MM.1S (cell line): Measurements from ENCODE around the gene CSH1.
"Not testable (repeated sequence)": the region's sequence is repeated elsewhere in the genome, so short reads cannot be mapped to it uniquely, and the experiment has no call there.

ENCODE experiments used
- DNase-seq: peaks from one replicate; pipeline ENCODE4 v3.0.0-alpha.2; 2015
- H2AFZ ChIP-seq: fragments of 300-600 bp; sonication (generic); 2 replicates; pipeline ENCODE4 v1.6.0; 2016; ENCODE audit warnings: antibody characterized with exemption, low read length
- H3F3A ChIP-seq: fragments of 300-600 bp; sonication (generic); 2 replicates; pipeline ENCODE4 v1.6.1; 2016; ENCODE audit warnings: mild to moderate bottlenecking, antibody characterized with exemption, low read length, moderate library complexity, mixed read lengths; ENCODE audit not compliant: insufficient read depth
- H3K27ac ChIP-seq: fragments of 300-600 bp; sonication (generic); 2 replicates; pipeline ENCODE4 v1.5.1; 2016; ENCODE audit warnings: mild to moderate bottlenecking, low read length
- H3K27me3 ChIP-seq: fragments of 300-600 bp; sonication (generic); replicated peaks from 2 replicates; pipeline ENCODE4 v1.6.0; 2016; ENCODE audit warnings: low read length; ENCODE audit not compliant: insufficient read depth
- H3K36me3 ChIP-seq: fragments of 300-600 bp; sonication (generic); replicated peaks from 2 replicates; pipeline ENCODE4 v1.6.1; 2016; ENCODE audit warnings: mild to moderate bottlenecking, low read length, mixed read lengths; ENCODE audit not compliant: insufficient read depth
- H3K4me1 ChIP-seq: fragments of 300-600 bp; sonication (generic); 2 replicates; pipeline ENCODE4 v1.6.1; 2016; ENCODE audit warnings: low read length, mixed read lengths
- H3K4me2 ChIP-seq: fragments of 300-600 bp; sonication (generic); 2 replicates; pipeline ENCODE4 v1.6.0; 2016; ENCODE audit warnings: low read depth, low read length
- H3K4me3 ChIP-seq: fragments of 300-600 bp; sonication (generic); 2 replicates; pipeline ENCODE4 v1.5.1; 2016; ENCODE audit warnings: low read length, mixed read lengths
- H3K79me2 ChIP-seq: fragments of 300-600 bp; sonication (generic); 2 replicates; pipeline ENCODE4 v1.6.1; 2016; ENCODE audit warnings: mixed run types, low read length, mixed read lengths
- H3K9ac ChIP-seq: fragments of 300-600 bp; sonication (generic); 2 replicates; pipeline ENCODE4 v1.6.1; 2016; ENCODE audit warnings: low read length, mixed read lengths
- H3K9me2 ChIP-seq: fragments of 300-600 bp; sonication (generic); replicated peaks from 2 replicates; pipeline ENCODE4 v1.6.1; 2016; ENCODE audit warnings: mild to moderate bottlenecking, low read length, mixed read lengths; ENCODE audit not compliant: insufficient read depth
- H3K9me3 ChIP-seq: fragments of 300-600 bp; sonication (generic); replicated peaks from 2 replicates; pipeline ENCODE4 v1.6.1; 2016; ENCODE audit warnings: mild to moderate bottlenecking, low read length, mixed read lengths; ENCODE audit not compliant: insufficient read depth
- H4K20me1 ChIP-seq: fragments of 300-600 bp; sonication (generic); 2 replicates; pipeline ENCODE4 v1.6.1; 2016; ENCODE audit warnings: mild to moderate bottlenecking, low read length, moderate library complexity, mixed read lengths; ENCODE audit not compliant: insufficient read depth
- CTCF ChIP-seq: fragments of 300-600 bp; sonication (generic); IDR thresholded peaks from 2 replicates; pipeline ENCODE4 v1.5.1; 2016; ENCODE audit warnings: antibody characterized with exemption, low read length, mixed read lengths
- EZH2 ChIP-seq: fragments of 300-600 bp; sonication (generic); optimal IDR thresholded peaks from 2 replicates; pipeline ENCODE3; 2017; ENCODE audit warnings: low read depth, mild to moderate bottlenecking, antibody characterized with exemption, low read length, mixed read lengths
- EZH2phosphoT487 ChIP-seq: fragments of 300-600 bp; sonication (generic); IDR thresholded peaks from 2 replicates; pipeline ENCODE4 v1.6.1; 2018; ENCODE audit warnings: antibody characterized with exemption, low read length

CSH1 gene

DNA sequence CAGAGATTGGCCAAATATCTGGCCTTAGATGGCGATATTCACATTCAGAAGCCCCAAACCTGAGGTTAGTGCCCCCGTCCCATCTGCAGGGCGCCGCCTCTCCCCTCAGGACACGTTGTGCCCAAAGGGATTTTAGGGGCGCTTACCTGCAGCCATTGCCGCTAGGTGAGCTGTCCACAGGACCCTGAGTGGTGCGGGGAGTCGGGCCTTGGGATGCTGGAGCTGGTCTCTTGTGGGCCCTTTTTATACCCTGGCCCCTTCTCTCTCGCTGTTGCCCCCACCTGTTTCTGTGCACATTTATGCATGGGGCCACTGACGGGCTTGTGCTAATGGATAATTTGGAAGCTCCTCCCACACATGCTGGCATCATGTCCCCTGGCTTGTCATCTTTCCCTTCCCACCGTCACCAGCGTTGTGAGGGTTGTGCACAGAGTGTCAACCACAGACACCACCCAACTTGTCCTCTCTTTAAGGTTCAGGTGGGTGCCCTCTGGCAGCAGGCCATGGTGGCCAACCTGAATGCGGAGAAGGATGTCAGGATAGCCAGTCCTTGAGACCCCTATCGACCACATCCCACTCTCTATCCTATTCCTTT lies 14.8 kb upstream of the CSH1 start, which contains the start of gene CSHL1:
CSHL1 (minus strand) TSS at position 218 of the 595 bp plus-strand sequence; CDS start at position 156, 62 bp downstream.
- no peaks in the 10 kb centered on the region for H3K9me3 ChIP-seq
- no peak within 1 kb of the TSS for H3K4me2 ChIP-seq
- H3K4me3 ChIP-seq: no peak within 1 kb of the TSS
- H3K4me1 ChIP-seq: no peaks in the 10 kb centered on the region
- H3K36me3 ChIP-seq: no peaks in the 10 kb centered on the region
- no peaks in the 10 kb centered on the region; the same call in 1 of the 2 replicates for H3K27me3 ChIP-seq
- no peak within 1 kb of the TSS for H3K9ac ChIP-seq
- H3F3A ChIP-seq: no peaks in the 10 kb centered on the region
- no peak for DNase-seq
- TF ChIP-seq EZH2phosphoT487: no peak
- no peak for TF ChIP-seq EZH2
- no peak for TF ChIP-seq CTCF
- no peaks in the 10 kb centered on the region for H3K79me2 ChIP-seq
- H3K9me2 ChIP-seq: no peaks in the 10 kb centered on the region
- no peak within 1 kb of the TSS for H3K27ac ChIP-seq
- no peak within 1 kb of the TSS for H2AFZ ChIP-seq
- H4K20me1 ChIP-seq: no peaks in the 10 kb centered on the region

- Histone ChIP-seq H3K9ac (no peak overlapping the region), H3K9me3 (no peaks in the 10 kb centered on the region), H4K20me1 (no peaks in the 10 kb centered on the region), H3K9me2 (no peaks in the 10 kb centered on the region), H2AFZ (no peak overlapping the region), H3K4me2 (no peak overlapping the region), H3F3A (no peaks in the 10 kb centered on the region), H3K79me2 (no peaks in the 10 kb centered on the region), H3K27me3 (no peaks in the 10 kb centered on the region; the same call in 1 of the 2 replicates), H3K4me1 (no peaks in the 10 kb centered on the region), H3K36me3 (no peaks in the 10 kb centered on the region), H3K4me3 (no peak overlapping the region), H3K27ac (no peak overlapping the region)
- DNase-seq: no peak
- TF ChIP-seq EZH2: no peak
- no peak for TF ChIP-seq EZH2phosphoT487
- TF ChIP-seq CTCF: no peak
Measured at GRCh38 chr17:63910096-63910495, 13.7 kb upstream of the CSH1 start.

DNA sequence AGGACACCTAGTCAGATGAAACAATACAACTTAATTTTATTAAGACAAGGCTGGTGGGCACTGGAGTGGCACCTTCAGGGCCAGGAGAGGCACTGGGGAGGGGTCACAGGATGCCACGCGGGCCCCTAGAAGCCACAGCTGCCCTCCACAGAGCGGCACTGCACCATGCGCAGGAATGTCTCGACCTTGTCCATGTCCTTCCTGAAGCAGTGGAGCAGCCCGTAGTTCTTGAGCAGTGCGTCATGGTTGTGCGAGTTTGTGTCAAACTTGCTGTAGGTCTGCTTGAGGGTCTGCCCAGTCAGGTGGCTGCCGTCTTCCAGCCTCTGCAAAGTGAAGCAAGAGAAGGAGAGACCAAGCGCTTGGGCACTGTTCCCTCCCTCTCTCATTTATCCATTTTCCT lies 13.2 kb upstream of the CSH1 start:
- H3K79me2 ChIP-seq, H3K9me2 ChIP-seq, H3K4me1 ChIP-seq, H3K4me3 ChIP-seq, H3K4me2 ChIP-seq, H3K27me3 ChIP-seq, DNase-seq, H3K36me3 ChIP-seq, H3K9ac ChIP-seq, H3F3A ChIP-seq, H2AFZ ChIP-seq, H3K9me3 ChIP-seq, H4K20me1 ChIP-seq, H3K27ac ChIP-seq: not testable (repeated sequence)

- H3K27ac ChIP-seq, H3K4me1 ChIP-seq, H4K20me1 ChIP-seq, DNase-seq, H3K79me2 ChIP-seq, H3F3A ChIP-seq, H3K9ac ChIP-seq, H3K36me3 ChIP-seq, H3K9me3 ChIP-seq, H2AFZ ChIP-seq, H3K4me3 ChIP-seq, H3K4me2 ChIP-seq, H3K9me2 ChIP-seq, H3K27me3 ChIP-seq: not testable (repeated sequence)
Measured at GRCh38 chr17:63907161-63907778, 10.9 kb upstream of the CSH1 start.

DNA sequence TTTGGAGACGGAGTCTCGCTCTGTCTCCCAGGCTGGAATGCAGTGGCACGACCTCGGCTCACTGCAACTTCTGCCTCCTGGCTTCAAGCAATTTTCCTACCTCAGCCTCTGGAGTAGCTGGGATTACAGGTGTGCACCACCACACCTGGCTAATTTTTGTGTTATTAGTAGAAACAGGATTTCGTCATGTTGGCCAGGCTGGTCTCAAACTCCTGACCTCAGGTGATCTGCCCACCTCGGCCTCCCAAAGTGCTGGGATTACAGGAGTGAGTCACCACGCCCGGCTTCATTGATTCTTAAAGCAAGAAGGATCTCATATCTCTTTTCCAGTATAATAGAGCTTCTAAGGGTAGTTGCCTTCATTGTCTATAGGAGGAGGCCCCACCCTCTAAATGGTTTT lies 8.4 kb upstream of the CSH1 start:
- H3K4me1 ChIP-seq, H2AFZ ChIP-seq, H3K9me3 ChIP-seq, H4K20me1 ChIP-seq, H3K4me2 ChIP-seq, H3F3A ChIP-seq, DNase-seq, H3K9ac ChIP-seq, H3K36me3 ChIP-seq, H3K27me3 ChIP-seq, H3K27ac ChIP-seq, H3K9me2 ChIP-seq, H3K4me3 ChIP-seq, H3K79me2 ChIP-seq: not testable (repeated sequence)
